ENCODE measurements around the gene PRRX2. TPM values are rescaled to one million over a fixed set of nuclear protein-coding genes. Genes with fewer than 3 reads are reported as not detected.

PRRX2 gene
- total and polyA plus RNA-seq, 2 experiments from 2014 or later = 141 to 169 TPM

- H3K79me2 ChIP-seq (ENCODE audit: insufficient read depth) = peaks cover 70% of the 10 kb centered on the region
- in situ Hi-C loops (cut with MboI) = no loop called here
- no peaks in the 10 kb centered on the region for H3K36me3 ChIP-seq (ENCODE audit: low read depth)
- no peaks in the 10 kb centered on the region for H3K9me3 ChIP-seq (ENCODE audit: low read depth)
- no peaks in the 10 kb centered on the region for H4K20me1 ChIP-seq (ENCODE audit: insufficient read depth)
- peaks cover 70% of the 10 kb centered on the region for H3F3A ChIP-seq (ENCODE audit: insufficient read depth)
- no peak for DNase-seq
- no peak overlapping the region for H3K4me3 ChIP-seq
- H3K4me1 ChIP-seq (ENCODE audit: insufficient read depth) = peaks cover 72% of the 10 kb centered on the region
- H2AFZ ChIP-seq = no peak overlapping the region
- H3K27me3 ChIP-seq (replicated peaks; ENCODE audit: insufficient read depth) = no peaks in the 10 kb centered on the region
- TF ChIP-seq EZH2 (IDR thresholded peaks at IDR 0.05; ENCODE audit: insufficient read depth, poor library complexity, severe bottlenecking) (no peak), EZH2phosphoT487 (IDR thresholded peaks at IDR 0.05; ENCODE audit: insufficient read depth, low read depth) (no peak)
- no peaks in the 10 kb centered on the region for H3K9me2 ChIP-seq (ENCODE audit: insufficient read depth)
- H3K9ac ChIP-seq = peak overlapping the region; percentile 91
- H3K4me2 ChIP-seq (ENCODE audit: unreplicated experiment) = no peak overlapping the region
- H3K27ac ChIP-seq = peak overlapping the region; percentile 99
- 98 to 100% methylated on average over 3 of the region's 3 CpGs for WGBS, 2 experiments (ENCODE audit: low coverage in 1 of 2, low lambda C conversion rate in 2 of 2, missing lambda C conversion rate in 2 of 2)
Measured at GRCh38 chr9:129710169-129710453, 44.7 kb downstream of the PRRX2 start.

- in situ Hi-C loops (cut with MboI) = no loop called here
- H3K27ac ChIP-seq = peak overlapping the region; percentile 99
- H3K9ac ChIP-seq = peak overlapping the region; percentile 91
- TF ChIP-seq EZH2 (IDR thresholded peaks at IDR 0.05; ENCODE audit: insufficient read depth, poor library complexity, severe bottlenecking) (no peak), EZH2phosphoT487 (IDR thresholded peaks at IDR 0.05; ENCODE audit: insufficient read depth, low read depth) (no peak)
- no peaks in the 10 kb centered on the region for H3K27me3 ChIP-seq (replicated peaks; ENCODE audit: insufficient read depth)
- 3 to 4% methylated on average over 26 of the region's 26 CpGs for WGBS, 2 experiments (ENCODE audit: low coverage in 1 of 2, low lambda C conversion rate in 2 of 2, missing lambda C conversion rate in 2 of 2)
- peaks cover 87% of the 10 kb centered on the region for H3K4me1 ChIP-seq (ENCODE audit: insufficient read depth)
- H3K79me2 ChIP-seq (ENCODE audit: insufficient read depth) = peaks cover 70% of the 10 kb centered on the region
- H3F3A ChIP-seq (ENCODE audit: insufficient read depth) = peaks cover 77% of the 10 kb centered on the region
- H4K20me1 ChIP-seq (ENCODE audit: insufficient read depth) = no peaks in the 10 kb centered on the region
- peak overlapping the region; percentile 46 for H3K4me3 ChIP-seq
- no peaks in the 10 kb centered on the region for H3K9me2 ChIP-seq (ENCODE audit: insufficient read depth)
- H3K36me3 ChIP-seq (ENCODE audit: low read depth) = no peaks in the 10 kb centered on the region
- no peak overlapping the region for H2AFZ ChIP-seq
- DNase-seq = peak; percentile 95
- peak overlapping the region; percentile 87 for H3K4me2 ChIP-seq (ENCODE audit: unreplicated experiment)
- H3K9me3 ChIP-seq (ENCODE audit: low read depth) = no peaks in the 10 kb centered on the region
Measured at GRCh38 chr9:129712634-129713401, 47.4 kb downstream of the PRRX2 start.

GRCh38 chr9:129713402-129713679, 47.9 kb downstream of the PRRX2 start:
- in situ Hi-C loops (cut with MboI) = no loop called here
- Histone ChIP-seq H3K27me3 (replicated peaks; ENCODE audit: insufficient read depth) (no peaks in the 10 kb centered on the region), H3K9me3 (ENCODE audit: low read depth) (no peaks in the 10 kb centered on the region), H2AFZ (no peak overlapping the region), H3K79me2 (ENCODE audit: insufficient read depth) (peaks cover 70% of the 10 kb centered on the region), H3K36me3 (ENCODE audit: low read depth) (no peaks in the 10 kb centered on the region), H4K20me1 (ENCODE audit: insufficient read depth) (no peaks in the 10 kb centered on the region), H3K9ac (peak overlapping the region; percentile 91), H3K4me1 (ENCODE audit: insufficient read depth) (peaks cover 82% of the 10 kb centered on the region), H3K27ac (peak overlapping the region; percentile 99), H3K9me2 (ENCODE audit: insufficient read depth) (no peaks in the 10 kb centered on the region), H3K4me3 (no peak overlapping the region), H3K4me2 (ENCODE audit: unreplicated experiment) (peak overlapping the region; percentile 87), H3F3A (ENCODE audit: insufficient read depth) (peaks cover 72% of the 10 kb centered on the region)
- WGBS, 2 experiments (ENCODE audit: low coverage in 1 of 2, low lambda C conversion rate in 2 of 2, missing lambda C conversion rate in 2 of 2) = 70 to 71% methylated on average over 8 to 10 of the region's 10 CpGs
- TF ChIP-seq EZH2 (IDR thresholded peaks at IDR 0.05; ENCODE audit: insufficient read depth, poor library complexity, severe bottlenecking) = no peak
- no peak for TF ChIP-seq EZH2phosphoT487 (IDR thresholded peaks at IDR 0.05; ENCODE audit: insufficient read depth, low read depth)
- DNase-seq = no peak

GRCh38 chr9:129714511-129715061, 49.1 kb downstream of the PRRX2 start:
- Histone ChIP-seq H3K4me1 (ENCODE audit: insufficient read depth) (peaks cover 69% of the 10 kb centered on the region), H3F3A (ENCODE audit: insufficient read depth) (peaks cover 60% of the 10 kb centered on the region), H3K4me3 (peak overlapping the region; percentile 32), H2AFZ (no peak overlapping the region), H3K36me3 (ENCODE audit: low read depth) (no peaks in the 10 kb centered on the region), H3K4me2 (ENCODE audit: unreplicated experiment) (peak overlapping the region; percentile 87), H3K27ac (peak overlapping the region; percentile 99), H3K27me3 (replicated peaks; ENCODE audit: insufficient read depth) (no peaks in the 10 kb centered on the region), H3K9me2 (ENCODE audit: insufficient read depth) (no peaks in the 10 kb centered on the region), H4K20me1 (ENCODE audit: insufficient read depth) (no peaks in the 10 kb centered on the region), H3K9ac (peak overlapping the region; percentile 91), H3K79me2 (ENCODE audit: insufficient read depth) (peaks cover 70% of the 10 kb centered on the region), H3K9me3 (ENCODE audit: low read depth) (no peaks in the 10 kb centered on the region)
- in situ Hi-C loops (cut with MboI) = no loop called here
- TF ChIP-seq EZH2phosphoT487 (IDR thresholded peaks at IDR 0.05; ENCODE audit: insufficient read depth, low read depth) (no peak), EZH2 (IDR thresholded peaks at IDR 0.05; ENCODE audit: insufficient read depth, poor library complexity, severe bottlenecking) (no peak)
- DNase-seq = peak; percentile 84
- 3 to 8% methylated on average over 14 to 15 of the region's 15 CpGs for WGBS, 2 experiments (ENCODE audit: low coverage in 1 of 2, low lambda C conversion rate in 2 of 2, missing lambda C conversion rate in 2 of 2)
